Panc1 (cell line): ENCODE data around the gene TBC1D22A. TPM values are rescaled to one million over a fixed set of nuclear protein-coding genes. Genes with fewer than 3 reads are reported as not detected.

Experiments
- ATAC-seq: fragments of 200-7000 bp; cut with Tn5 transposase; 2 replicates; pipeline ENCODE4 v1.9.1; 2020; ENCODE audit warnings: mild to moderate bottlenecking, moderate library complexity
- BruUV-seq: library from RNA; stranded (reverse); fragments of 400-500 nt; replicated peaks from 2 replicates; lab custom pipeline; 2021; lab: Mats Ljungman, UMichigan
- CTCF ChIA-PET: fragments of 300-600 bp; sonication (Branson Sonifier 250); formaldehyde crosslinking; loops from one replicate; lab custom pipeline; 2022; ENCODE audit warnings: antibody characterized with exemption; lab: Charles Lee
- POLR2A ChIA-PET: fragments of 300-600 bp; sonication (Branson Sonifier 250); formaldehyde crosslinking; loops from one replicate; lab custom pipeline; 2022; ENCODE audit warnings: antibody characterized with exemption; lab: Charles Lee
- DNase-seq: peaks from one replicate; pipeline ENCODE4 v3.0.0-alpha.2; 2010; ENCODE audit warnings: low read depth, low spot score
- H3K27ac ChIP-seq: 2 replicates; pipeline ENCODE4 v1.5.1; 2011; ENCODE audit warnings: mild to moderate bottlenecking, low read length, inconsistent platforms
- H3K27me3 ChIP-seq: fragments of 200-500 bp; sonication (Bioruptor generic); 2 replicates; pipeline ENCODE4 v1.6.0; 2014; ENCODE audit warnings: low read length, inconsistent platforms; ENCODE audit not compliant: control insufficient read depth, insufficient read depth
- H3K36me3 ChIP-seq: fragments of 200-500 bp; sonication (Bioruptor generic); 2 replicates; pipeline ENCODE4 v1.5.1; 2014; ENCODE audit warnings: inconsistent platforms, mild to moderate bottlenecking, low read length, moderate library complexity; ENCODE audit not compliant: control insufficient read depth, insufficient read depth
- H3K4me1 ChIP-seq: 2 replicates; pipeline ENCODE4 v1.5.1; 2011; ENCODE audit warnings: inconsistent platforms, mild to moderate bottlenecking, low read length, moderate library complexity; ENCODE audit not compliant: control insufficient read depth, insufficient read depth
- H3K4me3 ChIP-seq, 2 experiments: 2 replicates each; pipeline ENCODE4 v1.5.1; 2011 to 2012; ENCODE audit warnings: low read depth in 2 of 2, low read length in 2 of 2, mild to moderate bottlenecking in 2 of 2, inconsistent platforms in 1 of 2, moderate library complexity in 1 of 2
- H3K9me3 ChIP-seq: fragments of 200-500 bp; sonication (Bioruptor generic); 2 replicates; pipeline ENCODE4 v1.5.1; 2014; ENCODE audit warnings: low read depth, mild to moderate bottlenecking, inconsistent platforms, low read length, moderate library complexity; ENCODE audit not compliant: control insufficient read depth, insufficient read depth
- POLR2AphosphoS5 ChIP-seq: IDR thresholded peaks from 2 replicates; pipeline ENCODE4 v1.6.1; 2012; ENCODE audit warnings: mild to moderate bottlenecking, low read depth, low read length, moderate library complexity
- REST ChIP-seq, 2 experiments: IDR thresholded peaks; 2 replicates each; pipeline ENCODE4 v1.6.1; 2011 to 2012; ENCODE audit warnings: low read depth in 2 of 2, control low read depth in 1 of 2, low read length in 1 of 2, mild to moderate bottlenecking in 1 of 2, moderate library complexity in 1 of 2; ENCODE audit not compliant: insufficient read depth in 1 of 2
- SIN3A ChIP-seq: IDR thresholded peaks from 2 replicates; pipeline ENCODE4 v1.6.1; 2012; ENCODE audit warnings: low read depth, mild to moderate bottlenecking, low read length, moderate library complexity, borderline replicate concordance; ENCODE audit not compliant: insufficient read depth
- TCF7L2 ChIP-seq: IDR thresholded peaks from 2 replicates; pipeline ENCODE4 v1.6.1; 2011; ENCODE audit warnings: mild to moderate bottlenecking, low read depth, low read length, inconsistent platforms
- in situ Hi-C: cut with HindIII; loops from 2 replicates; pipeline ENCODE4 v1.10.0; 2016; ENCODE audit warnings: low sequenced_read_pairs, low pct_unique_long_range_greater_than_20kb
- intact Hi-C: fragments of 100-400 bp; cut with micrococcal nuclease; formaldehyde crosslinking; loops from one replicate; pipeline ENCODE4 v1.10.0; 2022; ENCODE audit not compliant: unreplicated experiment
- total RNA-seq: library from RNA; stranded (reverse); gene quantifications from one replicate; pipeline ENCODE4 v1.2.1, GENCODE V29; 2021; ENCODE audit not compliant: unreplicated experiment
- TF ChIP-seq, protein P1 (sequence below): fragments of 450-650 bp; IDR thresholded peaks from 2 replicates; pipeline ENCODE4 v1.5.1; 2017; ENCODE audit warnings: mild to moderate bottlenecking

Gene TBC1D22A
- total RNA-seq, 1 experiment from 2014 or later = 28.7 TPM

- BruUV-seq = no TSS peak
- ATAC-seq (no peak), DNase-seq (no peak)
- no peaks in the 10 kb centered on the region; the same call in 1 of the 2 replicates for H3K4me1 ChIP-seq
- H3K4me3 ChIP-seq = no peak overlapping the region
- H3K36me3 ChIP-seq = no peaks in the 10 kb centered on the region
- ChIA-PET CTCF (no interaction called here), POLR2A (no interaction called here)
- in situ Hi-C loops = no loop called here
- H3K27me3 ChIP-seq = no peaks in the 10 kb centered on the region
- no peaks in the 10 kb centered on the region for H3K9me3 ChIP-seq
- no peak overlapping the region for H3K27ac ChIP-seq
- TF ChIP-seq POLR2AphosphoS5 = no peak
- intact Hi-C loops = no loop called here
These were observed 166.7 kb downstream of the TBC1D22A start for GRCh38 chr22:46929046-46929709.

- H3K4me1 ChIP-seq = peaks cover under 1% of the 10 kb centered on the region
- no peak for ATAC-seq
- no TSS peak for BruUV-seq
- DNase-seq = no peak
- no peaks in the 10 kb centered on the region for H3K9me3 ChIP-seq
- H3K4me3 ChIP-seq = no peak overlapping the region
- intact Hi-C loops (no loop called here), in situ Hi-C loops (no loop called here)
- no peaks in the 10 kb centered on the region for H3K36me3 ChIP-seq
- H3K27me3 ChIP-seq = no peaks in the 10 kb centered on the region
- no peak overlapping the region for H3K27ac ChIP-seq
- ChIA-PET CTCF (no interaction called here), POLR2A (no interaction called here)
- TF ChIP-seq SIN3A (no peak), POLR2AphosphoS5 (no peak), REST (IDR thresholded peaks at IDR 0.05; ENCODE audit: insufficient read depth in 1 of 2, low read depth in 2 of 2, low read length in 1 of 2) (no peak), TCF7L2 (no peak)
- TF ChIP-seq, protein P1, sequence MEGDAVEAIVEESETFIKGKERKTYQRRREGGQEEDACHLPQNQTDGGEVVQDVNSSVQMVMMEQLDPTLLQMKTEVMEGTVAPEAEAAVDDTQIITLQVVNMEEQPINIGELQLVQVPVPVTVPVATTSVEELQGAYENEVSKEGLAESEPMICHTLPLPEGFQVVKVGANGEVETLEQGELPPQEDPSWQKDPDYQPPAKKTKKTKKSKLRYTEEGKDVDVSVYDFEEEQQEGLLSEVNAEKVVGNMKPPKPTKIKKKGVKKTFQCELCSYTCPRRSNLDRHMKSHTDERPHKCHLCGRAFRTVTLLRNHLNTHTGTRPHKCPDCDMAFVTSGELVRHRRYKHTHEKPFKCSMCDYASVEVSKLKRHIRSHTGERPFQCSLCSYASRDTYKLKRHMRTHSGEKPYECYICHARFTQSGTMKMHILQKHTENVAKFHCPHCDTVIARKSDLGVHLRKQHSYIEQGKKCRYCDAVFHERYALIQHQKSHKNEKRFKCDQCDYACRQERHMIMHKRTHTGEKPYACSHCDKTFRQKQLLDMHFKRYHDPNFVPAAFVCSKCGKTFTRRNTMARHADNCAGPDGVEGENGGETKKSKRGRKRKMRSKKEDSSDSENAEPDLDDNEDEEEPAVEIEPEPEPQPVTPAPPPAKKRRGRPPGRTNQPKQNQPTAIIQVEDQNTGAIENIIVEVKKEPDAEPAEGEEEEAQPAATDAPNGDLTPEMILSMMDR = no peak
These were observed 167.3 kb downstream of the TBC1D22A start for GRCh38 chr22:46929710-46930204.

GRCh38 chr22:46931414-46931813 lies 169.0 kb downstream of the TBC1D22A start:
- in situ Hi-C loops (no loop called here), intact Hi-C loops (no loop called here)
- POLR2A ChIA-PET = no interaction called here
- no TSS peak for BruUV-seq
- CTCF ChIA-PET = no interaction called here
- H3K4me1 ChIP-seq = peaks cover 4% of the 10 kb centered on the region
- H3K36me3 ChIP-seq = no peaks in the 10 kb centered on the region
- H3K4me3 ChIP-seq = no peak overlapping the region
- H3K27me3 ChIP-seq = no peaks in the 10 kb centered on the region
- no peaks in the 10 kb centered on the region for H3K9me3 ChIP-seq
- TF ChIP-seq, protein P1 = no peak
- no peak for TF ChIP-seq SIN3A
- TF ChIP-seq POLR2AphosphoS5 = no peak
- TF ChIP-seq TCF7L2 = no peak
- no peak for TF ChIP-seq REST (IDR thresholded peaks at IDR 0.05; ENCODE audit: insufficient read depth in 1 of 2, low read depth in 2 of 2, low read length in 1 of 2)
- ATAC-seq (no peak), DNase-seq (no peak)
- H3K27ac ChIP-seq = no peak overlapping the region
